HepG2 (cell line): ENCODE measurements around the gene CCNB1. TPM values are rescaled to one million over a fixed set of nuclear protein-coding genes. Genes with fewer than 3 reads are reported as not detected.

ENCODE experiments used
- CBX5 ChIP-seq: sonication (generic); formaldehyde crosslinking; IDR thresholded peaks from 2 replicates; pipeline ENCODE4 v1.4.0; 2020; ENCODE audit warnings: missing genetic modification reagents, borderline replicate concordance
- DMAP1 ChIP-seq: IDR thresholded peaks from 2 replicates; pipeline ENCODE4 v1.6.1; 2016
- FOXK1 ChIP-seq: sonication (generic); formaldehyde crosslinking; IDR thresholded peaks from 2 replicates; pipeline ENCODE4 v1.4.0; 2020; ENCODE audit warnings: low read depth, missing genetic modification reagents, borderline replicate concordance
- HNRNPH1 ChIP-seq: fragments of 200-400 bp; formaldehyde crosslinking; optimal IDR thresholded peaks from 2 replicates; pipeline ENCODE3; 2017; ENCODE audit warnings: mild to moderate bottlenecking, low read depth, low read length
- MATR3 ChIP-seq: sonication (generic); formaldehyde crosslinking; IDR thresholded peaks from 2 replicates; pipeline ENCODE4 v1.4.0; 2020; ENCODE audit warnings: missing genetic modification reagents
- MZF1 ChIP-seq: sonication (generic); formaldehyde crosslinking; IDR thresholded peaks from 2 replicates; pipeline ENCODE4 v1.8.1; 2023; ENCODE audit warnings: mild to moderate bottlenecking, missing genetic modification reagents, borderline replicate concordance
- NFRKB ChIP-seq: fragments of 450-650 bp; IDR thresholded peaks from 2 replicates; pipeline ENCODE4 v1.6.1; 2017
- PAF1 ChIP-seq: IDR thresholded peaks from 2 replicates; pipeline ENCODE4 v1.6.1; 2016; ENCODE audit warnings: missing genetic modification reagents, missing compliant biosample characterization
- PHF5A ChIP-seq: IDR thresholded peaks from one replicate; pipeline ENCODE4 v1.6.1; 2018; ENCODE audit warnings: low read depth, missing genetic modification reagents; ENCODE audit not compliant: unreplicated experiment
- SMARCC2 ChIP-seq: fragments of 450-650 bp; IDR thresholded peaks from 2 replicates; pipeline ENCODE4 v1.6.1; 2017; ENCODE audit warnings: antibody characterized with exemption, mild to moderate bottlenecking
- SP140L ChIP-seq: sonication (generic); formaldehyde crosslinking; IDR thresholded peaks from 2 replicates; pipeline ENCODE4 v1.4.0; 2020; ENCODE audit warnings: missing genetic modification reagents, borderline replicate concordance
- TBX2 ChIP-seq: sonication (generic); formaldehyde crosslinking; IDR thresholded peaks from 2 replicates; pipeline ENCODE4 v1.5.0; 2020; ENCODE audit warnings: missing genetic modification reagents, mild to moderate bottlenecking, borderline replicate concordance
- XRCC5 ChIP-seq: fragments of 200-400 bp; formaldehyde crosslinking; optimal IDR thresholded peaks from 2 replicates; pipeline ENCODE3; 2017; ENCODE audit warnings: mild to moderate bottlenecking, low read length
- ZFP41 ChIP-seq: sonication (generic); formaldehyde crosslinking; IDR thresholded peaks from 2 replicates; pipeline ENCODE4 v1.4.0; 2020; ENCODE audit warnings: mild to moderate bottlenecking, missing genetic modification reagents, borderline replicate concordance
- ZNF230 ChIP-seq: sonication (generic); formaldehyde crosslinking; IDR thresholded peaks from 2 replicates; pipeline ENCODE4 v1.4.0; 2020; ENCODE audit warnings: mild to moderate bottlenecking, missing genetic modification reagents
- ZNF253 ChIP-seq: sonication (generic); formaldehyde crosslinking; IDR thresholded peaks from 2 replicates; pipeline ENCODE4 v1.8.0; 2022; ENCODE audit warnings: mild to moderate bottlenecking, missing genetic modification reagents, borderline replicate concordance
- ZNF274 ChIP-seq: sonication (generic); formaldehyde crosslinking; IDR thresholded peaks from 2 replicates; pipeline ENCODE4 v1.5.1; 2020; ENCODE audit warnings: mild to moderate bottlenecking, missing genetic modification reagents
- ZNF577 ChIP-seq: sonication (generic); formaldehyde crosslinking; IDR thresholded peaks from 2 replicates; pipeline ENCODE4 v1.4.0; 2020; ENCODE audit warnings: mild to moderate bottlenecking, low read depth, missing genetic modification reagents, borderline replicate concordance
- ZNF773 ChIP-seq: sonication (generic); formaldehyde crosslinking; IDR thresholded peaks from 2 replicates; pipeline ENCODE4 v1.4.0; 2020; ENCODE audit warnings: missing genetic modification reagents, borderline replicate concordance
- polyA plus RNA-seq, 8 experiments: library from polyadenylated mRNA; depleted of rRNA in 3 of 8; stranded (reverse) in 7 of 8; unstranded in 1 of 8; fragments of >200 nt; fragmentation: Illumina TruSeq in 4 of 8; extraction: Trizol in 4 of 8; gene quantifications; 2 replicates each; pipeline versions ENCODE4 v1.2.1 to v1.2.3, GENCODE V29; 2011 to 2016; ENCODE audit warnings: low read depth in 4 of 8, missing spikeins in 1 of 8, mixed read lengths in 1 of 8; ENCODE audit not compliant: insufficient read depth in 1 of 8
- total RNA-seq, 5 experiments: library from RNA; depleted of rRNA; stranded (reverse); fragments of >200 nt; fragmentation: Illumina TruSeq; extraction: Trizol; gene quantifications; 2 replicates each; pipeline ENCODE4 v1.2.3, GENCODE V29; 2016; ENCODE audit warnings: low read depth in 1 of 5
- TF ChIP-seq, protein P1 (sequence below): sonication (generic); formaldehyde crosslinking; IDR thresholded peaks from 2 replicates; pipeline ENCODE4 v1.4.0; 2020; ENCODE audit warnings: mild to moderate bottlenecking, missing genetic modification reagents, borderline replicate concordance
- TF ChIP-seq, protein P2 (sequence below): sonication (generic); formaldehyde crosslinking; IDR thresholded peaks from 2 replicates; pipeline ENCODE4 v1.8.1; 2022; ENCODE audit warnings: low read depth, mild to moderate bottlenecking, missing genetic modification reagents
- TF ChIP-seq, protein P3 (sequence below): sonication (generic); formaldehyde crosslinking; IDR thresholded peaks from 2 replicates; pipeline ENCODE4 v1.8.1; 2023; ENCODE audit warnings: mild to moderate bottlenecking, inconsistent platforms, moderate library complexity, missing genetic modification reagents, borderline replicate concordance
- TF ChIP-seq, protein P4 (sequence below): sonication (generic); formaldehyde crosslinking; IDR thresholded peaks from 2 replicates; pipeline ENCODE4 v1.8.0; 2022; ENCODE audit warnings: mild to moderate bottlenecking, missing genetic modification reagents

CCNB1 gene
- total and polyA plus RNA-seq, 2 of the 13 experiments (the other 11 are each of a cell fraction or from before 2014, with no cell fraction given), result 82.3 to 316 TPM

DNA sequence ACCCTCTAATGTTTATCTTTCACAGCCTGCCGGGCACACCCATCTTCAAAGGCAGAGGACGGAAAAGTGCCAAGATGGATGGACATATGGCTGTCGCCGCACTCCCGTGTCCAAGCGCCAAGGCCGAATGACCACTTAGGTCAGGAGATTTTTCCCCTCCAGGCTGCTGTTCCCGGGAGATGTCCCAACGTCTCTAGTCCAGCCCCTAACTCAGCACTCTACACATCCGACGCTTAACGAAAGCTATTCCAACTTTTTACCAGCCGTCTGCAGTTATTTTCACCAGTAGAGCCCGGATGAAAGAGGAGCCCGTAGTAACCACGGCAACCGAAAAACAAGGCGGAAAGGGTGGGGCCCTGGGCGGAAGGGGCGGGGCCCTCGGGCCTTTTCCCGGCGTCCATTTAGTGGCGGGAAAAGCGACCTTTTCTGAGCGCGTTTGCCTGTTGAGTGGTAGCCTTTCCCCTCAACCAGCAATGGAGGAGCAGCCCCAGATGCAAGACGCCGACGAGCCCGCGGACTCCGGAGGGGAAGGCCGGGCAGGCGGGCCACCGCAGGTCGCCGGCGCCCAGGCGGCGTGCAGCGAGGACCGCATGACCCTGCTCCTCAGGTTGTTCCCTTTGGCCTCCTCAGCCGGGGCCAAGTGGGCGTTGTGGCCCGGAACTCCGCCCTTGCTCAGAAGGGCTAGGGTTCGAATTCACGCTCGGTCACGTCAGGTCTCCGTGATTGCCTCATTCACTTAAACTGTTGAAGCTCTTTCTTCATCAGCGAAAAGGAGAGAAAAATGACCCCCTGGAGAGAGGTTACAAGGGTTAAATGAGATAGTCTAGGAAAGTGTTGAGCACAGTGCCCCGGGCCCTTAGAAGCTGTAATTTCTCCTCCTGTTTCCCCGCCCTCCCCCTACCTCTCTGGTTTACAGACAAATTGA lies 22.5 kb downstream of the CCNB1 start, which contains the start of gene CENPH (continued):
- TF ChIP-seq XRCC5, result peak; percentile 16
- no peak for TF ChIP-seq HNRNPH1
- no peak for TF ChIP-seq ZNF577 (CRISPR knock-in tag)
- 0 out of 2 replicates have a peak, but pooled peaks have one; percentile 66 for TF ChIP-seq ZNF230 (CRISPR knock-in tag)
- TF ChIP-seq TBX2 (CRISPR knock-in tag), result peak; percentile 58; the same call in 1 of the 2 replicates
- TF ChIP-seq NFRKB, result no peak
- no peak for TF ChIP-seq MATR3
- TF ChIP-seq FOXK1 (CRISPR knock-in tag), result no peak
- peak; percentile 90; the same call in 1 of the 2 replicates for TF ChIP-seq DMAP1
- TF ChIP-seq CBX5 (CRISPR knock-in tag), result 0 out of 2 replicates have a peak, but pooled peaks have one; percentile 16
- TF ChIP-seq, protein P1, sequence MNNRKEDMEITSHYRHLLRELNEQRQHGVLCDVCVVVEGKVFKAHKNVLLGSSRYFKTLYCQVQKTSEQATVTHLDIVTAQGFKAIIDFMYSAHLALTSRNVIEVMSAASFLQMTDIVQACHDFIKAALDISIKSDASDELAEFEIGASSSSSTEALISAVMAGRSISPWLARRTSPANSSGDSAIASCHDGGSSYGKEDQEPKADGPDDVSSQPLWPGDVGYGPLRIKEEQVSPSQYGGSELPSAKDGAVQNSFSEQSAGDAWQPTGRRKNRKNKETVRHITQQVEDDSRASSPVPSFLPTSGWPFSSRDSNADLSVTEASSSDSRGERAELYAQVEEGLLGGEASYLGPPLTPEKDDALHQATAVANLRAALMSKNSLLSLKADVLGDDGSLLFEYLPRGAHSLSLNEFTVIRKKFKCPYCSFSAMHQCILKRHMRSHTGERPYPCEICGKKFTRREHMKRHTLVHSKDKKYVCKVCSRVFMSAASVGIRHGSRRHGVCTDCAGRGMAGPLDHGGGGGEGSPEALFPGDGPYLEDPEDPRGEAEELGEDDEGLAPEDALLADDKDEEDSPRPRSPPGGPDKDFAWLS (CRISPR knock-in tag), result no peak
- TF ChIP-seq, protein P2, sequence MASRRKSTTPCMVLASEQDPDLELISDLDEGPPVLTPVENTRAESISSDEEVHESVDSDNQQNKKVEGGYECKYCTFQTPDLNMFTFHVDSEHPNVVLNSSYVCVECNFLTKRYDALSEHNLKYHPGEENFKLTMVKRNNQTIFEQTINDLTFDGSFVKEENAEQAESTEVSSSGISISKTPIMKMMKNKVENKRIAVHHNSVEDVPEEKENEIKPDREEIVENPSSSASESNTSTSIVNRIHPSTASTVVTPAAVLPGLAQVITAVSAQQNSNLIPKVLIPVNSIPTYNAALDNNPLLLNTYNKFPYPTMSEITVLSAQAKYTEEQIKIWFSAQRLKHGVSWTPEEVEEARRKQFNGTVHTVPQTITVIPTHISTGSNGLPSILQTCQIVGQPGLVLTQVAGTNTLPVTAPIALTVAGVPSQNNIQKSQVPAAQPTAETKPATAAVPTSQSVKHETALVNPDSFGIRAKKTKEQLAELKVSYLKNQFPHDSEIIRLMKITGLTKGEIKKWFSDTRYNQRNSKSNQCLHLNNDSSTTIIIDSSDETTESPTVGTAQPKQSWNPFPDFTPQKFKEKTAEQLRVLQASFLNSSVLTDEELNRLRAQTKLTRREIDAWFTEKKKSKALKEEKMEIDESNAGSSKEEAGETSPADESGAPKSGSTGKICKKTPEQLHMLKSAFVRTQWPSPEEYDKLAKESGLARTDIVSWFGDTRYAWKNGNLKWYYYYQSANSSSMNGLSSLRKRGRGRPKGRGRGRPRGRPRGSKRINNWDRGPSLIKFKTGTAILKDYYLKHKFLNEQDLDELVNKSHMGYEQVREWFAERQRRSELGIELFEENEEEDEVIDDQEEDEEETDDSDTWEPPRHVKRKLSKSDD (CRISPR knock-in tag), result no peak
- TF ChIP-seq PAF1, result no peak
- TF ChIP-seq, protein P3, sequence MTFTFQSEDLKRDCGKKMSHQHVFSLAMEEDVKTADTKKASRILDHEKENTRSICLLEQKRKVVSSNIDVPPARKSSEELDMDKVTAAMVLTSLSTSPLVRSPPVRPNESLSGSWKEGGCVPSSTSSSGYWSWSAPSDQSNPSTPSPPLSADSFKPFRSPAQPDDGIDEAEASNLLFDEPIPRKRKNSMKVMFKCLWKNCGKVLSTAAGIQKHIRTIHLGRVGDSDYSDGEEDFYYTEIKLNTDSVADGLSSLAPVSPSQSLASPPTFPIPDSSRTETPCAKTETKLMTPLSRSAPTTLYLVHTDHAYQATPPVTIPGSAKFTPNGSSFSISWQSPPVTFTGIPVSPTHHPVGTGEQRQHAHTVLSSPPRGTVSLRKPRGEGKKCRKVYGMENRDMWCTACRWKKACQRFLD (CRISPR knock-in tag), result no peak
- TF ChIP-seq ZFP41 (CRISPR knock-in tag), result 0 out of 2 replicates have a peak, but pooled peaks have one; percentile 42
- TF ChIP-seq ZNF773 (CRISPR knock-in tag), result no peak
- TF ChIP-seq, protein P4, sequence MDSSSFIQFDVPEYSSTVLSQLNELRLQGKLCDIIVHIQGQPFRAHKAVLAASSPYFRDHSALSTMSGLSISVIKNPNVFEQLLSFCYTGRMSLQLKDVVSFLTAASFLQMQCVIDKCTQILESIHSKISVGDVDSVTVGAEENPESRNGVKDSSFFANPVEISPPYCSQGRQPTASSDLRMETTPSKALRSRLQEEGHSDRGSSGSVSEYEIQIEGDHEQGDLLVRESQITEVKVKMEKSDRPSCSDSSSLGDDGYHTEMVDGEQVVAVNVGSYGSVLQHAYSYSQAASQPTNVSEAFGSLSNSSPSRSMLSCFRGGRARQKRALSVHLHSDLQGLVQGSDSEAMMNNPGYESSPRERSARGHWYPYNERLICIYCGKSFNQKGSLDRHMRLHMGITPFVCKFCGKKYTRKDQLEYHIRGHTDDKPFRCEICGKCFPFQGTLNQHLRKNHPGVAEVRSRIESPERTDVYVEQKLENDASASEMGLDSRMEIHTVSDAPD (CRISPR knock-in tag), result no peak
- TF ChIP-seq PHF5A (CRISPR knock-in tag), result no peak
- no peak for TF ChIP-seq ZNF253 (CRISPR knock-in tag)
- TF ChIP-seq ZNF274 (CRISPR knock-in tag), result no peak
- no peak for TF ChIP-seq SMARCC2
- peak; percentile 53; the same call in 1 of the 2 replicates for TF ChIP-seq SP140L
- no peak for TF ChIP-seq MZF1 (CRISPR knock-in tag)
